Stromal cell of bone marrow (primary cell): Measurements from ENCODE around the gene SP110.
"Not testable (repeated sequence)": the region's sequence is repeated elsewhere in the genome, so short reads cannot be mapped to it uniquely, and the experiment has no call there.

ENCODE experiments used
- DNase-seq: peaks from one replicate; pipeline ENCODE4 v3.0.0-alpha.2; 2012; ENCODE audit warnings: low read depth

Gene SP110

GRCh38 chr2:230124757-230125431 is 94.9 kb downstream of the SP110 start:
- no peak for DNase-seq

- no peak for DNase-seq
Measured at GRCh38 chr2:230124235-230124634, 95.5 kb downstream of the SP110 start.

- DNase-seq = not testable (repeated sequence)
Measured at GRCh38 chr2:230120376-230120775, 99.4 kb downstream of the SP110 start.

GRCh38 chr2:230119827-230120226 is 100.0 kb downstream of the SP110 start:
- DNase-seq = not testable (repeated sequence)
